ENCODE measurements around the gene NRIP3. TPM values are rescaled to one million over a fixed set of nuclear protein-coding genes. Genes with fewer than 3 reads are reported as not detected.
A peak's percentile ranks its signal among the peaks of the same experiment; 100 is the strongest.

NRIP3 gene
- total RNA-seq (1 to 10 TPM; 1.7 to 3.8 (median 2.3) TPM), polyA plus RNA-seq (1.00 TPM)
- long read RNA-seq, donor 1, transcript NRIP3-201 (7 exons, 3,809 nt): major isoform, 9 of 11 reads
- long read RNA-seq, donor 1, partial matches to known transcripts: 0 of 11 reads
- long read RNA-seq, donor 1, other reads (novel, unspliced or antisense): 2 of 11 reads
- long read RNA-seq, donor 2, partial matches to known transcripts: 0 of 3 reads
- long read RNA-seq, donor 2, other reads (novel, unspliced or antisense): 0 of 3 reads
- long read RNA-seq, donor 3, transcript NRIP3-201 (7 exons, 3,809 nt): major isoform, 20 of 21 reads
- long read RNA-seq, donor 3, partial matches to known transcripts: 0 of 21 reads
- long read RNA-seq, donor 3, other reads (novel, unspliced or antisense): 1 of 21 reads
- long read RNA-seq, donor 4, partial matches to known transcripts: 0 of 6 reads
- long read RNA-seq, donor 4, other reads (novel, unspliced or antisense): 2 of 6 reads

- Histone ChIP-seq H3K27ac (ENCODE audit: low read length) (no peak within 1 kb of the TSS), H3K27me3 (ENCODE audit: control insufficient read depth, insufficient read depth) (no peaks in the 10 kb centered on the region), H3K9me3 (ENCODE audit: control insufficient read depth, low read length) (no peaks in the 10 kb centered on the region), H3K4me3 (ENCODE audit: low read length) (peak within 1 kb of the TSS; percentile 21), H3K4me1 (ENCODE audit: control insufficient read depth, insufficient read depth, low read length) (peaks cover 4% of the 10 kb centered on the region)
- intact Hi-C loops (cut with DNase I): no loop called here
- peak; percentile 82 to 91 (median 90) for DNase-seq
- ATAC-seq: peak; percentile 89 to 92
- WGBS: 2% methylated on average over 83 of the region's 83 CpGs
These were observed at the start of gene NRIP3 for GRCh38 chr11:9003573-9004182. TSS of gene NRIP3 (minus strand) at chr11:9004001. CDS start at chr11:9003935, 66 bp downstream.

GRCh38 chr11:9052316-9052715, 48.5 kb upstream of the NRIP3 start:
- Histone ChIP-seq H3K4me1 (ENCODE audit: control insufficient read depth, insufficient read depth, low read length) (no peaks in the 10 kb centered on the region), H3K27me3 (ENCODE audit: control insufficient read depth, insufficient read depth) (no peaks in the 10 kb centered on the region), H3K9me3 (ENCODE audit: control insufficient read depth, low read length) (no peaks in the 10 kb centered on the region), H3K4me3 (ENCODE audit: low read length) (no peak overlapping the region), H3K27ac (ENCODE audit: low read length) (no peak overlapping the region)
- DNase-seq (no peak), ATAC-seq (no peak)
- 93% methylated on average over 3 of the region's 3 CpGs for WGBS
- intact Hi-C loops (cut with DNase I): no loop called here

- Histone ChIP-seq H3K9me3 (ENCODE audit: control insufficient read depth, low read length) (no peaks in the 10 kb centered on the region), H3K27me3 (ENCODE audit: control insufficient read depth, insufficient read depth) (no peaks in the 10 kb centered on the region), H3K27ac (ENCODE audit: low read length) (no peak overlapping the region), H3K4me3 (ENCODE audit: low read length) (no peak overlapping the region), H3K4me1 (ENCODE audit: control insufficient read depth, insufficient read depth, low read length) (peaks cover 2% of the 10 kb centered on the region)
- DNase-seq: no peak
- intact Hi-C loops (cut with DNase I): no loop called here
- no peak for ATAC-seq
- WGBS: 89% methylated on average over 2 of the region's 2 CpGs
These were observed 46.2 kb upstream of the NRIP3 start for GRCh38 chr11:9049959-9050358.

GRCh38 chr11:9047964-9048523, 44.2 kb upstream of the NRIP3 start:
- Histone ChIP-seq H3K27ac (ENCODE audit: low read length) (no peak overlapping the region), H3K4me1 (ENCODE audit: control insufficient read depth, insufficient read depth, low read length) (peaks cover 2% of the 10 kb centered on the region), H3K9me3 (ENCODE audit: control insufficient read depth, low read length) (no peaks in the 10 kb centered on the region), H3K4me3 (ENCODE audit: low read length) (no peak overlapping the region), H3K27me3 (ENCODE audit: control insufficient read depth, insufficient read depth) (no peaks in the 10 kb centered on the region)
- intact Hi-C loops (cut with DNase I): no loop called here
- ATAC-seq: peak; percentile 54 to 63
- 39% methylated on average over 9 of the region's 9 CpGs for WGBS
- DNase-seq: peak in 1 of 3 donors; percentile 62

GRCh38 chr11:9046481-9046880, 42.7 kb upstream of the NRIP3 start:
- 74% methylated on average over 4 of the region's 4 CpGs for WGBS

GRCh38 chr11:9042488-9042887, 38.7 kb upstream of the NRIP3 start:
- intact Hi-C loops (cut with DNase I): no loop called here
- peaks cover 2% of the 10 kb centered on the region for H3K4me1 ChIP-seq (ENCODE audit: control insufficient read depth, insufficient read depth, low read length)
- H3K27ac ChIP-seq (ENCODE audit: low read length): no peak overlapping the region
- no peaks in the 10 kb centered on the region for H3K9me3 ChIP-seq (ENCODE audit: control insufficient read depth, low read length)
- no peaks in the 10 kb centered on the region for H3K27me3 ChIP-seq (ENCODE audit: control insufficient read depth, insufficient read depth)
- H3K4me3 ChIP-seq (ENCODE audit: low read length): no peak overlapping the region
- ATAC-seq: no peak
- 67% methylated on average over 1 of the region's 1 CpG for WGBS
- no peak for DNase-seq

More at GRCh38 chr11:9046481-9046880, 42.7 kb upstream of the NRIP3 start:
- Histone ChIP-seq H3K9me3 (ENCODE audit: control insufficient read depth, low read length) (no peaks in the 10 kb centered on the region), H3K4me3 (ENCODE audit: low read length) (no peak overlapping the region), H3K27me3 (ENCODE audit: control insufficient read depth, insufficient read depth) (no peaks in the 10 kb centered on the region), H3K4me1 (ENCODE audit: control insufficient read depth, insufficient read depth, low read length) (peaks cover 2% of the 10 kb centered on the region), H3K27ac (ENCODE audit: low read length) (no peak overlapping the region)
- no peak for DNase-seq
- ATAC-seq: no peak
- intact Hi-C loops (cut with DNase I): no loop called here

- Histone ChIP-seq H3K27ac (ENCODE audit: low read length) (no peak overlapping the region), H3K27me3 (ENCODE audit: control insufficient read depth, insufficient read depth) (no peaks in the 10 kb centered on the region), H3K4me1 (ENCODE audit: control insufficient read depth, insufficient read depth, low read length) (no peaks in the 10 kb centered on the region), H3K4me3 (ENCODE audit: low read length) (no peak overlapping the region), H3K9me3 (ENCODE audit: control insufficient read depth, low read length) (no peaks in the 10 kb centered on the region)
- DNase-seq (no peak), ATAC-seq (no peak)
- 92% methylated on average over 2 of the region's 2 CpGs for WGBS
- intact Hi-C loops (cut with DNase I): no loop called here
These were observed 37.9 kb upstream of the NRIP3 start for GRCh38 chr11:9041747-9042146.

- no peak for ATAC-seq
- whole genome bisulfite sequencing: 91% methylated on average over 10 of the region's 10 CpGs
- H3K4me1 ChIP-seq (ENCODE audit: control insufficient read depth, insufficient read depth, low read length): no peaks in the 10 kb centered on the region
- H3K27me3 ChIP-seq (ENCODE audit: control insufficient read depth, insufficient read depth): no peaks in the 10 kb centered on the region
- DNase-seq: no peak
- no peak overlapping the region for H3K27ac ChIP-seq (ENCODE audit: low read length)
- intact Hi-C loops (cut with DNase I): no loop called here
- H3K9me3 ChIP-seq (ENCODE audit: control insufficient read depth, low read length): no peaks in the 10 kb centered on the region
- H3K4me3 ChIP-seq (ENCODE audit: low read length): no peak overlapping the region
These were observed 36.6 kb upstream of the NRIP3 start for GRCh38 chr11:9040410-9040809.

GRCh38 chr11:9039863-9040262, 36.1 kb upstream of the NRIP3 start:
- Histone ChIP-seq H3K27ac (ENCODE audit: low read length) (no peak overlapping the region), H3K4me3 (ENCODE audit: low read length) (no peak overlapping the region), H3K4me1 (ENCODE audit: control insufficient read depth, insufficient read depth, low read length) (no peaks in the 10 kb centered on the region), H3K9me3 (ENCODE audit: control insufficient read depth, low read length) (no peaks in the 10 kb centered on the region), H3K27me3 (ENCODE audit: control insufficient read depth, insufficient read depth) (no peaks in the 10 kb centered on the region)
- intact Hi-C loops (cut with DNase I): no loop called here
- 97% methylated on average over 19 of the region's 19 CpGs for WGBS
- no peak for ATAC-seq
- no peak for DNase-seq

GRCh38 chr11:9039198-9039597, 35.4 kb upstream of the NRIP3 start:
- ATAC-seq: no peak
- no peaks in the 10 kb centered on the region for H3K9me3 ChIP-seq (ENCODE audit: control insufficient read depth, low read length)
- no peaks in the 10 kb centered on the region for H3K27me3 ChIP-seq (ENCODE audit: control insufficient read depth, insufficient read depth)
- WGBS: 90% methylated on average over 9 of the region's 9 CpGs
- intact Hi-C loops (cut with DNase I): no loop called here
- H3K4me1 ChIP-seq (ENCODE audit: control insufficient read depth, insufficient read depth, low read length): no peaks in the 10 kb centered on the region
- H3K4me3 ChIP-seq (ENCODE audit: low read length): no peak overlapping the region
- DNase-seq: no peak
- H3K27ac ChIP-seq (ENCODE audit: low read length): no peak overlapping the region

- Histone ChIP-seq H3K27ac (ENCODE audit: low read length) (no peak overlapping the region), H3K4me1 (ENCODE audit: control insufficient read depth, insufficient read depth, low read length) (no peaks in the 10 kb centered on the region), H3K27me3 (ENCODE audit: control insufficient read depth, insufficient read depth) (no peaks in the 10 kb centered on the region), H3K4me3 (ENCODE audit: low read length) (no peak overlapping the region), H3K9me3 (ENCODE audit: control insufficient read depth, low read length) (no peaks in the 10 kb centered on the region)
- WGBS: 95% methylated on average over 3 of the region's 3 CpGs
- no peak for ATAC-seq
- intact Hi-C loops (cut with DNase I): no loop called here
- no peak for DNase-seq
These were observed 34.7 kb upstream of the NRIP3 start for GRCh38 chr11:9038541-9038940.

Data from right cardiac atrium (tissue), 5 donors.